Tibial nerve (tissue), 3 donors: ENCODE measurements around the gene ERI3.

Experiments used
- POLR2A ChIP-seq, 2 donors: fragments of 450-650 bp; IDR thresholded peaks; one replicate each; pipeline ENCODE4 v1.6.1; 2017; ENCODE audit warnings: antibody characterized with exemption in 2 of 2, mild to moderate bottlenecking in 2 of 2, moderate library complexity in 2 of 2
- TF ChIP-seq, protein P1 (sequence below), 5 experiments: fragments of 200-600 bp in 3 of 5; fragments of 450-650 bp in 2 of 5; sonication (generic) in 3 of 5; IDR thresholded peaks; one replicate each; pipeline ENCODE4 v1.5.1; 2016 to 2019; ENCODE audit warnings: antibody characterized with exemption in 5 of 5, mild to moderate bottlenecking in 3 of 5, moderate library complexity in 2 of 5

DNA sequence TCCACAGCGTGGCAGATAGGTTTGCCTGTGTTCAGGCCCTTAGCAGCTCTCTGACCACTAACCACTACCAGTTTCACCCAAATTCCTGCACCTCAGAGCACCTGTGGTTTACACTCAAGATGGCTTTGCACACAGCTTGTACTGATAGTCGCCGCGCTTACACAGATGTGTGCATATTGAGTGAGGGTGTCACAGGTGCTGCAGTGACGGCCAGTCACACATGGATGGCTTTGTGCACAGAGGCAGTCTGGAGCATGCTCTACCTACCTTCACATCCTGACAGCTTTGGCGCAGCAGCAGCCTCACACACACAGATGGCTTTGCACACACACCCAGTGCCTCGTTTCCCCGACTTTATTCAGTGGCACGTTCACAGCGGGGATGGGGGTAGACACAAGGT is 134.3 kb downstream of the ERI3 start:
- TF ChIP-seq, protein P1, sequence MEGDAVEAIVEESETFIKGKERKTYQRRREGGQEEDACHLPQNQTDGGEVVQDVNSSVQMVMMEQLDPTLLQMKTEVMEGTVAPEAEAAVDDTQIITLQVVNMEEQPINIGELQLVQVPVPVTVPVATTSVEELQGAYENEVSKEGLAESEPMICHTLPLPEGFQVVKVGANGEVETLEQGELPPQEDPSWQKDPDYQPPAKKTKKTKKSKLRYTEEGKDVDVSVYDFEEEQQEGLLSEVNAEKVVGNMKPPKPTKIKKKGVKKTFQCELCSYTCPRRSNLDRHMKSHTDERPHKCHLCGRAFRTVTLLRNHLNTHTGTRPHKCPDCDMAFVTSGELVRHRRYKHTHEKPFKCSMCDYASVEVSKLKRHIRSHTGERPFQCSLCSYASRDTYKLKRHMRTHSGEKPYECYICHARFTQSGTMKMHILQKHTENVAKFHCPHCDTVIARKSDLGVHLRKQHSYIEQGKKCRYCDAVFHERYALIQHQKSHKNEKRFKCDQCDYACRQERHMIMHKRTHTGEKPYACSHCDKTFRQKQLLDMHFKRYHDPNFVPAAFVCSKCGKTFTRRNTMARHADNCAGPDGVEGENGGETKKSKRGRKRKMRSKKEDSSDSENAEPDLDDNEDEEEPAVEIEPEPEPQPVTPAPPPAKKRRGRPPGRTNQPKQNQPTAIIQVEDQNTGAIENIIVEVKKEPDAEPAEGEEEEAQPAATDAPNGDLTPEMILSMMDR (IDR thresholded peaks at IDR 0.05), result no peak
- no peak for TF ChIP-seq POLR2A (IDR thresholded peaks at IDR 0.05)
